GM19193 (cell line): ENCODE results near the gene PIWIL4.

Source experiments
- POLR2A ChIP-seq: IDR thresholded peaks from 4 replicates; pipeline ENCODE4 v1.6.1; 2011; ENCODE audit not compliant: insufficient read depth, insufficient read length; ENCODE audit errors: extremely low read depth

Gene PIWIL4

GRCh38 chr11:94574193-94574961 lies 7.2 kb downstream of the PIWIL4 start:
- TF ChIP-seq POLR2A: no peak

- no peak for TF ChIP-seq POLR2A
Observed at GRCh38 chr11:94576306-94576705, 9.1 kb downstream of the PIWIL4 start.

GRCh38 chr11:94577841-94578240 lies 10.7 kb downstream of the PIWIL4 start:
- no peak for TF ChIP-seq POLR2A

GRCh38 chr11:94581926-94582325 lies 14.8 kb downstream of the PIWIL4 start:
- no peak for TF ChIP-seq POLR2A

GRCh38 chr11:94583213-94583865 lies 16.2 kb downstream of the PIWIL4 start:
- TF ChIP-seq POLR2A: no peak

- TF ChIP-seq POLR2A: no peak
Observed at GRCh38 chr11:94583866-94584500, 16.8 kb downstream of the PIWIL4 start.

- no peak for TF ChIP-seq POLR2A
Observed at GRCh38 chr11:94584978-94585377, 17.8 kb downstream of the PIWIL4 start.

GRCh38 chr11:94585399-94585798 lies 18.2 kb downstream of the PIWIL4 start:
- no peak for TF ChIP-seq POLR2A

- TF ChIP-seq POLR2A: no peak
Observed at GRCh38 chr11:94586546-94586945, 19.4 kb downstream of the PIWIL4 start.

GRCh38 chr11:94586978-94587377 lies 19.8 kb downstream of the PIWIL4 start:
- no peak for TF ChIP-seq POLR2A

- no peak for TF ChIP-seq POLR2A
Observed at GRCh38 chr11:94588366-94588942, 21.3 kb downstream of the PIWIL4 start.

GRCh38 chr11:94590352-94591041 lies 23.3 kb downstream of the PIWIL4 start:
- no peak for TF ChIP-seq POLR2A

GRCh38 chr11:94593030-94593429 lies 25.9 kb downstream of the PIWIL4 start:
- TF ChIP-seq POLR2A: no peak

- TF ChIP-seq POLR2A: no peak
Observed at GRCh38 chr11:94595076-94595475, 27.9 kb downstream of the PIWIL4 start.

- no peak for TF ChIP-seq POLR2A
Observed at GRCh38 chr11:94597896-94598295, 30.7 kb downstream of the PIWIL4 start.
